Muscle layer of colon (tissue), 2 donors: ENCODE results near the gene SULT2B1.
"Not testable (repeated sequence)": the region's sequence is repeated elsewhere in the genome, so short reads cannot be mapped to it uniquely, and the experiment has no call there.

Experiments
- H3K27ac ChIP-seq: one replicate; pipeline ENCODE4 v1.7.0; 2013; ENCODE audit warnings: low read depth, mild to moderate bottlenecking, low read length, moderate library complexity
- H3K27me3 ChIP-seq, 2 donors: one replicate each; pipeline ENCODE4 v1.7.0; 2013; ENCODE audit warnings: low read length in 2 of 2, mild to moderate bottlenecking in 2 of 2; ENCODE audit not compliant: insufficient read depth in 2 of 2, control insufficient read depth in 1 of 2
- H3K36me3 ChIP-seq: one replicate; pipeline ENCODE4 v1.7.0; 2013; ENCODE audit warnings: mild to moderate bottlenecking, low read length; ENCODE audit not compliant: insufficient read depth
- H3K4me1 ChIP-seq: one replicate; pipeline ENCODE4 v1.7.0; 2013; ENCODE audit warnings: mild to moderate bottlenecking, low read length; ENCODE audit not compliant: insufficient read depth
- H3K4me3 ChIP-seq, 2 donors: one replicate each; pipeline ENCODE4 v1.7.0; 2013; ENCODE audit warnings: low read length in 2 of 2, low read depth in 1 of 2, mild to moderate bottlenecking in 1 of 2, moderate library complexity in 1 of 2
- H3K9ac ChIP-seq: one replicate; pipeline ENCODE4 v1.7.0; 2013; ENCODE audit warnings: low read length
- H3K9me3 ChIP-seq: one replicate; pipeline ENCODE4 v1.7.0; 2013; ENCODE audit warnings: mild to moderate bottlenecking, low read length
- donor health status: abdominal sarcoma.
- donor health status: Adenocarcinoma of cecum.

Gene SULT2B1

GRCh38 chr19:48627865-48628314 lies 75.9 kb downstream of the SULT2B1 start:
- H3K36me3 ChIP-seq, result peaks cover 35% of the 10 kb centered on the region
- H3K27ac ChIP-seq, result no peak overlapping the region

GRCh38 chr19:48628486-48629296 lies 76.7 kb downstream of the SULT2B1 start:
- H3K4me1 ChIP-seq, result peaks cover 54% of the 10 kb centered on the region
- H3K4me3 ChIP-seq, result no peak overlapping the region
- no peak overlapping the region for H3K9ac ChIP-seq
- H3K27me3 ChIP-seq, result no peaks in the 10 kb centered on the region
- no peaks in the 10 kb centered on the region for H3K9me3 ChIP-seq
- H3K36me3 ChIP-seq, result peaks cover 43% of the 10 kb centered on the region
- H3K27ac ChIP-seq, result peak overlapping the region; percentile 41

More at GRCh38 chr19:48627865-48628314, 75.9 kb downstream of the SULT2B1 start:
- Histone ChIP-seq H3K27me3 (no peaks in the 10 kb centered on the region), H3K4me1 (peaks cover 53% of the 10 kb centered on the region), H3K9ac (no peak overlapping the region), H3K9me3 (no peaks in the 10 kb centered on the region), H3K4me3 (no peak overlapping the region)

GRCh38 chr19:48629297-48629598 lies 77.3 kb downstream of the SULT2B1 start:
- Histone ChIP-seq H3K27ac (peak overlapping the region; percentile 41), H3K4me1 (peaks cover 57% of the 10 kb centered on the region), H3K9ac (no peak overlapping the region), H3K36me3 (peaks cover 44% of the 10 kb centered on the region), H3K27me3 (no peaks in the 10 kb centered on the region), H3K4me3 (no peak overlapping the region), H3K9me3 (no peaks in the 10 kb centered on the region)

DNA sequence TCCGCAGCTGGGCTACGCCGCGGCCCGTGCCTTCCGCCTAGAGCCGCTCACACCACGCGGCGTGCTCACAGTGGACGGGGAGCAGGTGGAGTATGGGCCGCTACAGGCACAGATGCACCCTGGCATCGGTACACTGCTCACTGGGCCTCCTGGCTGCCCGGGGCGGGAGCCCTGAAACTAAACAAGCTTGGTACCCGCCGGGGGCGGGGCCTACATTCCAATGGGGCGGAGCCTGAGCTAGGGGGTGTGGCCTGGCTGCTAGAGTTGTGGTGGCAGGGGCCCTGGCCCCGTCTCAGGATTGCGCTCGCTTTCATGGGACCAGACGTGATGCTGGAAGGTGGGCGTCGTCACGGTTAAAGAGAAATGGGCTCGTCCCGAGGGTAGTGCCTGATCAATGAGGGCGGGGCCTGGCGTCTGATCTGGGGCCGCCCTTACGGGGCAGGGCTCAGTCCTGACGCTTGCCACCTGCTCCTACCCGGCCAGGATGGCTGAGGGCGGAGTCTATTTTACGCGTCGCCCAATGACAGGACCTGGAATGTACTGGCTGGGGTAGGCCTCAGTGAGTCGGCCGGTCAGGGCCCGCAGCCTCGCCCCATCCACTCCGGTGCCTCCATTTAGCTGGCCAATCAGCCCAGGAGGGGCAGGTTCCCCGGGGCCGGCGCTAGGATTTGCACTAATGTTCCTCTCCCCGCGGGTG lies 77.8 kb downstream of the SULT2B1 start:
- H3K9me3 ChIP-seq, result no peaks in the 10 kb centered on the region
- peaks cover 44% of the 10 kb centered on the region for H3K36me3 ChIP-seq
- H3K27me3 ChIP-seq, result no peaks in the 10 kb centered on the region
- no peak overlapping the region for H3K4me3 ChIP-seq
- H3K27ac ChIP-seq, result peak overlapping the region; percentile 41
- H3K4me1 ChIP-seq, result peaks cover 54% of the 10 kb centered on the region
- H3K9ac ChIP-seq, result no peak overlapping the region

- Histone ChIP-seq H3K4me3 (no peak overlapping the region), H3K27ac (peak overlapping the region; percentile 41), H3K36me3 (peaks cover 44% of the 10 kb centered on the region), H3K4me1 (peaks cover 54% of the 10 kb centered on the region), H3K9me3 (no peaks in the 10 kb centered on the region), H3K27me3 (no peaks in the 10 kb centered on the region), H3K9ac (no peak overlapping the region)
Observed at GRCh38 chr19:48630296-48631063, 78.5 kb downstream of the SULT2B1 start.

DNA sequence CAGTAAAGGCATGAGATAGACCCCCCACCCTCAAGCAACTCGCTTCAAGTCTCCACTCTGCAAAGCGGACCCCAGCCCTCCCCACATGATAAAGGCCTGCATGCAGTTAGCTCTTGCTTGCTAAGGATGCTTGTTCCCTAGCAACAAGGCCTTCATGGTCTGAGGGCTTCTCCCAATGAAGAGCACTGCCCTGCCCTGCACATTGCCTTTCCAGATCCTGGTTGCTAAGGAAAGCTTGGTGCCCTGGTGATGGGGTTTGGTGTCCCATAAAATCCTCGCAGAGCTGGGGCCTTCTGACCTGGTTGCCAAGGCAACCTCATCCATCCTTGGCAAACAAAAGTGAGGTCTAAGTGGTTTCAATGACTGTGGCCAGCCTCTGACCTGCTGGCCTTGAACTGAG lies 79.3 kb downstream of the SULT2B1 start:
- Histone ChIP-seq H3K9me3 (no peaks in the 10 kb centered on the region), H3K4me1 (peaks cover 54% of the 10 kb centered on the region), H3K36me3 (peaks cover 44% of the 10 kb centered on the region), H3K9ac (no peak overlapping the region), H3K4me3 (no peak overlapping the region), H3K27ac (no peak overlapping the region), H3K27me3 (no peaks in the 10 kb centered on the region)

DNA sequence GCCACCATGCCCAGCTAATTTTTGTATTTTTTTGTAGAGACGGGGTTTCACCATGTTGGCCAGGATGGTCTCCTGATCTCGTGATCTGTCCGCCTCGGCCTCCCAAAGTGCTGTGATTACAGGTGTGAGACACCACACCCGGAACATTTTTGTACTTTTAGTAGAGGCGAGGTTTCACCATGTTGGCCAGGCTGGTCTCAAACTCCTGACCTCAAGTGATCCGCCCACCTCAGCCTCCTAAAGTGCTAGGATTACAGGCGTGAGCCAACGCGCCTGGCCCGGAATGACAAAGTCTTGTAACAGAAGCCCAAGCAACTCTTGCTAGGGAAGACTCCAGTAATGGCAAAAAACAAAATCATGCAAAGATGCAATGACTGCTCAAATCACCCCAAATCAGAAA lies 80.3 kb downstream of the SULT2B1 start:
- H3K9ac ChIP-seq, H3K27me3 ChIP-seq, H3K27ac ChIP-seq, H3K9me3 ChIP-seq: not testable (repeated sequence)
- Histone ChIP-seq H3K36me3 (peaks cover 41% of the 10 kb centered on the region), H3K4me3 (peak overlapping the region in 1 of 2 donors; percentile 2), H3K4me1 (peaks cover 54% of the 10 kb centered on the region)

GRCh38 chr19:48632692-48633147 lies 80.7 kb downstream of the SULT2B1 start:
- Histone ChIP-seq H3K9me3 (no peaks in the 10 kb centered on the region), H3K4me3 (peak overlapping the region in 1 of 2 donors; percentile 2), H3K4me1 (peaks cover 54% of the 10 kb centered on the region), H3K27me3 (no peaks in the 10 kb centered on the region), H3K9ac (no peak overlapping the region), H3K27ac (no peak overlapping the region), H3K36me3 (peaks cover 39% of the 10 kb centered on the region)

GRCh38 chr19:48633148-48634035 lies 81.4 kb downstream of the SULT2B1 start:
- Histone ChIP-seq H3K27ac (no peak overlapping the region), H3K4me1 (peaks cover 55% of the 10 kb centered on the region), H3K27me3 (no peaks in the 10 kb centered on the region), H3K4me3 (peak overlapping the region; percentile 15 to 91), H3K36me3 (peaks cover 39% of the 10 kb centered on the region), H3K9me3 (no peaks in the 10 kb centered on the region), H3K9ac (peak overlapping the region; percentile 29)

- Histone ChIP-seq H3K27ac (peak overlapping the region; percentile 4), H3K27me3 (no peaks in the 10 kb centered on the region), H3K4me1 (peaks cover 61% of the 10 kb centered on the region), H3K9me3 (no peaks in the 10 kb centered on the region), H3K36me3 (peaks cover 39% of the 10 kb centered on the region), H3K9ac (peak overlapping the region; percentile 29), H3K4me3 (peak overlapping the region; percentile 0 to 91)
Observed at GRCh38 chr19:48634036-48634342, 82.0 kb downstream of the SULT2B1 start.
